Neural cell (in vitro differentiated cells): ENCODE measurements around the gene PTPRN2. TPM values are rescaled to one million over a fixed set of nuclear protein-coding genes. Genes with fewer than 3 reads are reported as not detected.

Experiments
- H2AFZ ChIP-seq: fragments of 200-600, 300-800 bp; sonication (generic), shearing (Covaris generic); 2 replicates; pipeline ENCODE4 v1.6.0; 2014; ENCODE audit warnings: low read depth, mild to moderate bottlenecking, antibody characterized with exemption, low read length, moderate library complexity
- H3F3A ChIP-seq: fragments of 200-600 bp; shearing (Covaris generic); 2 replicates; pipeline ENCODE4 v1.6.1; 2016; ENCODE audit warnings: mild to moderate bottlenecking, moderate library complexity, mixed read lengths, antibody characterized with exemption, low read length; ENCODE audit not compliant: insufficient read depth, poor library complexity, severe bottlenecking
- H3K27ac ChIP-seq: fragments of 200-600, 300-800 bp; sonication (generic), shearing (Covaris generic); 2 replicates; pipeline ENCODE4 v1.5.1; 2014; ENCODE audit warnings: mild to moderate bottlenecking, low read length, moderate library complexity
- H3K27me3 ChIP-seq: fragments of 300-800, 200-600 bp; sonication (generic), shearing (Covaris generic); 2 replicates; pipeline ENCODE4 v1.6.0; 2014; ENCODE audit warnings: mild to moderate bottlenecking, low read depth, low read length, moderate library complexity; ENCODE audit not compliant: insufficient read depth
- H3K36me3 ChIP-seq: fragments of 300-800, 200-600 bp; sonication (generic), shearing (Covaris generic); 2 replicates; pipeline ENCODE4 v1.5.1; 2014; ENCODE audit warnings: mild to moderate bottlenecking, antibody characterized with exemption, low read length, moderate library complexity; ENCODE audit not compliant: insufficient read depth
- H3K4me2 ChIP-seq: fragments of 300-800, 200-600 bp; sonication (generic), shearing (Covaris generic); 2 replicates; pipeline ENCODE4 v1.6.0; 2014; ENCODE audit warnings: mild to moderate bottlenecking, low read length
- H3K4me3 ChIP-seq: fragments of 300-800, 200-600 bp; sonication (generic), shearing (Covaris generic); 2 replicates; pipeline ENCODE4 v1.5.1; 2014; ENCODE audit warnings: mild to moderate bottlenecking, low read length, moderate library complexity
- H3K79me2 ChIP-seq: fragments of 200-600 bp; shearing (Covaris generic); replicated peaks from 2 replicates; pipeline ENCODE4 v1.6.0; 2014; ENCODE audit warnings: mild to moderate bottlenecking, low read length, moderate library complexity; ENCODE audit not compliant: insufficient read depth
- H3K9ac ChIP-seq: fragments of 300-800, 200-600 bp; sonication (generic), shearing (Covaris generic); 2 replicates; pipeline ENCODE4 v1.6.1; 2016; ENCODE audit warnings: mild to moderate bottlenecking, low read length, mixed read lengths
- H3K9me2 ChIP-seq: fragments of 200-600 bp; shearing (Covaris generic); 2 replicates; pipeline ENCODE4 v1.6.1; 2016; ENCODE audit warnings: mild to moderate bottlenecking, low read length, mixed read lengths; ENCODE audit not compliant: insufficient read depth
- H3K9me3 ChIP-seq: fragments of 200-600, 300-800 bp; sonication (generic), shearing (Covaris generic); 2 replicates; pipeline ENCODE4 v1.6.1; 2016; ENCODE audit warnings: mild to moderate bottlenecking, mixed run types, low read length, moderate library complexity, mixed read lengths
- H4K20me1 ChIP-seq: fragments of 200-600 bp; shearing (Covaris generic); 2 replicates; pipeline ENCODE4 v1.6.1; 2016; ENCODE audit warnings: mild to moderate bottlenecking, mixed run types; ENCODE audit not compliant: insufficient read depth
- EP300 ChIP-seq: fragments of 450-650 bp; conservative IDR thresholded peaks from 2 replicates; pipeline ENCODE4 v1.6.1; 2014; ENCODE audit warnings: antibody characterized with exemption, mild to moderate bottlenecking, moderate library complexity; ENCODE audit not compliant: poor library complexity, severe bottlenecking
- EZH2 ChIP-seq: fragments of 200-600, 300-800 bp; shearing (Covaris generic), sonication (generic); IDR thresholded peaks from 2 replicates; pipeline ENCODE4 v1.6.1; 2014; ENCODE audit warnings: antibody characterized with exemption, low read length, borderline replicate concordance, mild to moderate bottlenecking; ENCODE audit not compliant: insufficient read depth, poor library complexity, severe bottlenecking
- MXI1 ChIP-seq: fragments of 450-650 bp; conservative IDR thresholded peaks from 2 replicates; pipeline ENCODE4 v1.6.1; 2014; ENCODE audit warnings: antibody characterized with exemption, mild to moderate bottlenecking; ENCODE audit not compliant: poor library complexity, severe bottlenecking
- POLR2AphosphoS5 ChIP-seq: IDR thresholded peaks from 2 replicates; pipeline ENCODE4 v1.6.1; 2012
- RAD21 ChIP-seq: fragments of 450-650 bp; conservative IDR thresholded peaks from 2 replicates; pipeline ENCODE4 v1.6.1; 2014; ENCODE audit warnings: antibody characterized with exemption, mild to moderate bottlenecking, moderate library complexity
- SMC3 ChIP-seq: fragments of 450-650 bp; conservative IDR thresholded peaks from 2 replicates; pipeline ENCODE4 v1.6.1; 2014; ENCODE audit warnings: antibody characterized with exemption, mild to moderate bottlenecking, moderate library complexity; ENCODE audit not compliant: poor library complexity
- TAF1 ChIP-seq: IDR thresholded peaks from 2 replicates; pipeline ENCODE4 v1.6.1; 2012; ENCODE audit warnings: low read depth
- polyA plus RNA-seq: library from polyadenylated mRNA; depleted of rRNA; stranded (reverse); fragments of >200 nt; gene quantifications from 2 replicates; pipeline ENCODE4 v1.2.3, GENCODE V29; 2014
- TF ChIP-seq, protein P1 (sequence below): fragments of 450-650 bp; IDR thresholded peaks from 2 replicates; pipeline ENCODE4 v1.5.1; 2014; ENCODE audit warnings: antibody characterized with exemption, mild to moderate bottlenecking, moderate library complexity; ENCODE audit not compliant: poor library complexity, severe bottlenecking
- TF ChIP-seq, protein P2 (sequence below): IDR thresholded peaks from 2 replicates; pipeline ENCODE4 v1.6.1; 2012; ENCODE audit warnings: borderline replicate concordance

PTPRN2 gene
- polyA plus RNA-seq, 1 donor from 2014 or later, result 31.0 TPM

DNA sequence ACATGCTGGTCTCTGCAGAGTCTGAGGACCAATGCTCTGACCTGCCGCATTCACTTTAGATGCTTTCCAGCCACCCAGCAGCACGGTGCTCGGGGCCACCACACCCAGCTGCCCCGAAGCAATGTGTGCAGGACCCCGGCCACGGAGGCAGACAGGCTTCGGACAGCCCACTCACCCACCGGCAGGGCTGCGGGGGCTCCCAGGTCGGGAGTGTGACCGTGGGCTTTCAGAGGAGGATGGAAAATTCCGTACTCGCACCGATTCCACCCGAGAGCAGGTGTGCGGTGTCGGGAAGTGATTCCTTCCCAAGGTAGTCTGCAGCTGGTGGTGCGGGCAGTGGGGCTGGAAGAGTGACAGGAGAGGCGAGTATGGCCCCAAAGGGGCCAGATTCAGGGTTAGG is 1059.9 kb downstream of the PTPRN2 start:
- no peaks in the 10 kb centered on the region for H3F3A ChIP-seq
- no peaks in the 10 kb centered on the region for H4K20me1 ChIP-seq
- H3K36me3 ChIP-seq, result no peaks in the 10 kb centered on the region
- no peaks in the 10 kb centered on the region for H3K9me3 ChIP-seq
- no peaks in the 10 kb centered on the region for H3K79me2 ChIP-seq
- TF ChIP-seq POLR2AphosphoS5 (no peak), RAD21 (no peak), EZH2 (no peak), EP300 (no peak), SMC3 (no peak), MXI1 (no peak), TAF1 (no peak)
- TF ChIP-seq, protein P1, sequence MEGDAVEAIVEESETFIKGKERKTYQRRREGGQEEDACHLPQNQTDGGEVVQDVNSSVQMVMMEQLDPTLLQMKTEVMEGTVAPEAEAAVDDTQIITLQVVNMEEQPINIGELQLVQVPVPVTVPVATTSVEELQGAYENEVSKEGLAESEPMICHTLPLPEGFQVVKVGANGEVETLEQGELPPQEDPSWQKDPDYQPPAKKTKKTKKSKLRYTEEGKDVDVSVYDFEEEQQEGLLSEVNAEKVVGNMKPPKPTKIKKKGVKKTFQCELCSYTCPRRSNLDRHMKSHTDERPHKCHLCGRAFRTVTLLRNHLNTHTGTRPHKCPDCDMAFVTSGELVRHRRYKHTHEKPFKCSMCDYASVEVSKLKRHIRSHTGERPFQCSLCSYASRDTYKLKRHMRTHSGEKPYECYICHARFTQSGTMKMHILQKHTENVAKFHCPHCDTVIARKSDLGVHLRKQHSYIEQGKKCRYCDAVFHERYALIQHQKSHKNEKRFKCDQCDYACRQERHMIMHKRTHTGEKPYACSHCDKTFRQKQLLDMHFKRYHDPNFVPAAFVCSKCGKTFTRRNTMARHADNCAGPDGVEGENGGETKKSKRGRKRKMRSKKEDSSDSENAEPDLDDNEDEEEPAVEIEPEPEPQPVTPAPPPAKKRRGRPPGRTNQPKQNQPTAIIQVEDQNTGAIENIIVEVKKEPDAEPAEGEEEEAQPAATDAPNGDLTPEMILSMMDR, result no peak
- TF ChIP-seq, protein P2, sequence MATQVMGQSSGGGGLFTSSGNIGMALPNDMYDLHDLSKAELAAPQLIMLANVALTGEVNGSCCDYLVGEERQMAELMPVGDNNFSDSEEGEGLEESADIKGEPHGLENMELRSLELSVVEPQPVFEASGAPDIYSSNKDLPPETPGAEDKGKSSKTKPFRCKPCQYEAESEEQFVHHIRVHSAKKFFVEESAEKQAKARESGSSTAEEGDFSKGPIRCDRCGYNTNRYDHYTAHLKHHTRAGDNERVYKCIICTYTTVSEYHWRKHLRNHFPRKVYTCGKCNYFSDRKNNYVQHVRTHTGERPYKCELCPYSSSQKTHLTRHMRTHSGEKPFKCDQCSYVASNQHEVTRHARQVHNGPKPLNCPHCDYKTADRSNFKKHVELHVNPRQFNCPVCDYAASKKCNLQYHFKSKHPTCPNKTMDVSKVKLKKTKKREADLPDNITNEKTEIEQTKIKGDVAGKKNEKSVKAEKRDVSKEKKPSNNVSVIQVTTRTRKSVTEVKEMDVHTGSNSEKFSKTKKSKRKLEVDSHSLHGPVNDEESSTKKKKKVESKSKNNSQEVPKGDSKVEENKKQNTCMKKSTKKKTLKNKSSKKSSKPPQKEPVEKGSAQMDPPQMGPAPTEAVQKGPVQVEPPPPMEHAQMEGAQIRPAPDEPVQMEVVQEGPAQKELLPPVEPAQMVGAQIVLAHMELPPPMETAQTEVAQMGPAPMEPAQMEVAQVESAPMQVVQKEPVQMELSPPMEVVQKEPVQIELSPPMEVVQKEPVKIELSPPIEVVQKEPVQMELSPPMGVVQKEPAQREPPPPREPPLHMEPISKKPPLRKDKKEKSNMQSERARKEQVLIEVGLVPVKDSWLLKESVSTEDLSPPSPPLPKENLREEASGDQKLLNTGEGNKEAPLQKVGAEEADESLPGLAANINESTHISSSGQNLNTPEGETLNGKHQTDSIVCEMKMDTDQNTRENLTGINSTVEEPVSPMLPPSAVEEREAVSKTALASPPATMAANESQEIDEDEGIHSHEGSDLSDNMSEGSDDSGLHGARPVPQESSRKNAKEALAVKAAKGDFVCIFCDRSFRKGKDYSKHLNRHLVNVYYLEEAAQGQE, result no peak
- H3K4me2 ChIP-seq, result no peak overlapping the region
- H3K9ac ChIP-seq, result no peak overlapping the region
- no peaks in the 10 kb centered on the region for H3K27me3 ChIP-seq
- H3K9me2 ChIP-seq, result no peaks in the 10 kb centered on the region
- no peak overlapping the region for H3K4me3 ChIP-seq
- H3K27ac ChIP-seq, result no peak overlapping the region
- H2AFZ ChIP-seq, result no peak overlapping the region

GRCh38 chr7:157526913-157527634 is 1060.5 kb downstream of the PTPRN2 start:
- Histone ChIP-seq H3K27ac (no peak overlapping the region), H4K20me1 (no peaks in the 10 kb centered on the region), H3K36me3 (no peaks in the 10 kb centered on the region), H3K4me2 (no peak overlapping the region), H3K9me3 (no peaks in the 10 kb centered on the region), H3K79me2 (no peaks in the 10 kb centered on the region), H3K9ac (no peak overlapping the region), H3F3A (no peaks in the 10 kb centered on the region), H3K9me2 (no peaks in the 10 kb centered on the region), H2AFZ (no peak overlapping the region), H3K4me3 (no peak overlapping the region), H3K27me3 (no peaks in the 10 kb centered on the region)
- TF ChIP-seq POLR2AphosphoS5, result no peak
- TF ChIP-seq EP300, result no peak
- no peak for TF ChIP-seq RAD21
- no peak for TF ChIP-seq TAF1
- TF ChIP-seq SMC3, result no peak
- TF ChIP-seq, protein P2, result no peak
- TF ChIP-seq MXI1, result no peak
- TF ChIP-seq EZH2, result no peak
- TF ChIP-seq, protein P1, result no peak
